Skeletal muscle satellite cell (primary cell): ENCODE results near the gene FSD1.

Experiments
- H3K27me3 ChIP-seq: 2 replicates; pipeline ENCODE4 v1.7.0; 2013; ENCODE audit warnings: low read length; ENCODE audit not compliant: control insufficient read depth, insufficient read depth
- H3K36me3 ChIP-seq: 2 replicates; pipeline ENCODE4 v1.7.0; 2013; ENCODE audit warnings: mild to moderate bottlenecking, control low read depth, low read length; ENCODE audit not compliant: insufficient read depth
- H3K4me1 ChIP-seq: 2 replicates; pipeline ENCODE4 v1.7.0; 2013; ENCODE audit warnings: low read length; ENCODE audit not compliant: control insufficient read depth, insufficient read depth
- H3K4me2 ChIP-seq: 2 replicates; pipeline ENCODE4 v1.7.0; 2013; ENCODE audit warnings: mild to moderate bottlenecking, low read length
- H3K4me3 ChIP-seq: 2 replicates; pipeline ENCODE4 v1.7.0; 2013; ENCODE audit warnings: low read length
- H3K9ac ChIP-seq: 2 replicates; pipeline ENCODE4 v1.7.0; 2013; ENCODE audit warnings: mild to moderate bottlenecking, low read depth, low read length, moderate library complexity
- H3K9me3 ChIP-seq: replicated peaks from 2 replicates; pipeline ENCODE4 v1.7.0; 2013; ENCODE audit warnings: mild to moderate bottlenecking, control low read depth, low read length

FSD1 gene

DNA sequence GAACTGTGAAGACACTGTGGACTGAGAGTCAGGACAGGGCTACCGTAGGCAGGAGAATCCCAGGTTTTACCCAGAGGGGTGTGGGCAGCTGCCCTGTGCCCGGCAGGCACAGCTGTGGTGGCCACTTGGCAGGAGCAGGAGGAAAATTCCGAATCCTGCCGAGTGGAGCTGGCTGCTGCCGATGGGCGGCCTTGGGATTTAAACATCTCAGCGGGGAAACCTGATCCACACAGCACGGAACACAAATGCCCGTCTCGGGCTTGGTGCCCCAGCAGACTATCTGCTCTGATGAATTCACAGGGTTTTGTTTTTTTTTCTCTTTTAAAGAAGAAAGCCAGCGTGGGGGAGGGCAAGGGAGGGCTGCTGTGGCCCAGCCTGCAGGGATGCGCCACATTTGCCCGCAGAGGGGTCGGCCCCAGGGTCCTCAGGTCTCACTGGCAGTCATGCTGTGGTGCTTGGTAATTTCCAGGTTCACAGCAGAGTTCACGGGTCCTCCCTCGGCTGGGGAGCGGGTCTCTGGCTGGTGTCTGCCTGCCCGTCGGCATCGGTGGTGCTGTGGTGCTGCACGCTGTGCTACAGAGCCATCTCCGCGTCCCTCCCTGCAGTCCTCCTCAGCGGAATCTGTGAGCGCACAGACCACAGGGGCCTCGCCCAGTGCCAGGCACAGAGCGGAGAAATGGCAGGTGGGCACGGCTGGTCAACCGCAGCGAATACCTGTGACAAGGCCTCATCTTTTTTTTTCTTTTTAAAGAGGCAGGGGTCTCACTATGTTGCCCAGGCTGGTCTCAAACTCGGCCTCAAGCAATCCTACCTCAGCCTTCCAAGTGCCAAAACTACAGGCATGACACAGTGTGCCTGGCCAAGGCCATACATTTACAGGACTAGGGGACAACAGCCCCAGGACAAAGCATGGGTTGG lies 67.1 kb downstream of the FSD1 start:
- peak overlapping the region; percentile 38 for H3K9ac ChIP-seq
- peaks cover 91% of the 10 kb centered on the region for H3K4me1 ChIP-seq
- H3K27me3 ChIP-seq = no peaks in the 10 kb centered on the region
- H3K36me3 ChIP-seq = peaks cover 26% of the 10 kb centered on the region
- no peaks in the 10 kb centered on the region for H3K9me3 ChIP-seq
- H3K4me3 ChIP-seq = peak overlapping the region; percentile 32
- peak overlapping the region; percentile 61 for H3K4me2 ChIP-seq

DNA sequence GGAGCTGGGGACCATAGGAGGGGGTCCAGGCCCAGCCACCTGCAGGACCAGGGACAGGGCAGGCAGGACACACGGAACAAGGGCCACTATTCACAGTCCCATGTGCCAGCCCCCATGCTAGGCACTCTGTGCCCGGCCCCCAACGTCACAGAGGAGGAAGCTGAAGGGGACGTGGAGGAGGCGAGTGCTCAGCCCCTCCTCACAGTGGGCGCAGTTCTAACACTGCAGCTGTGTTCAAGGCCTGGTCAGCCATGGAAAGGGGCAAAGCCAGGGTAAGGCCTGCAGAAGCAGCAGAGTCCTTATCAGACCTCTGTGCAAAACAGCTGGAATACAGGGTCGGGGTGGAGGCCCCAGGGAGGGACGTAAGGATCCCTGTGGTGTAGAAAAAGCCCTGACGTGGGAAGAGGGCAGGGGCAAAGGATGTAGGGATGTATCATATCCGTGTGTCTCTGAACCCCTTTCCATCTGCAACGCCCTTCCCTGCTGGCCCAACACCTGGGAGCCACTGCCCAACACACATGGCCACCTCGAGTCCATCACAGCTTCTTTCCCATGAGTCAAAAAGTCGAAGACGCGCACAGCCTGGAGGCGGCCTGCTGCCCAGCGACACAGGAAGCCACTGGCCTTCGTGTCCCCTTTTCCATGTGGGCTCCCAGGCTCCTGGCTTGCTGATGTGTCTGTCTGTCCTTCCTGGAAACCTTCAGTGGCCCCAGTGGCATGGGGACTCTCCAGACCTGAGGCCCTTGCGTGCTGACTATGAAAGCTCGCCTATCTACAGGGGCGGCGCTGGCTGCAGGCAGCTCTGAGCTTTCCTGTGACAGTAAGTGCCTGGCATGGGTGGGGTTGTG lies 68.0 kb downstream of the FSD1 start:
- Histone ChIP-seq H3K9ac (peak overlapping the region; percentile 78), H3K4me1 (peaks cover 100% of the 10 kb centered on the region), H3K27me3 (no peaks in the 10 kb centered on the region), H3K4me2 (no peak overlapping the region), H3K4me3 (no peak overlapping the region), H3K9me3 (no peaks in the 10 kb centered on the region), H3K36me3 (peaks cover 19% of the 10 kb centered on the region)

DNA sequence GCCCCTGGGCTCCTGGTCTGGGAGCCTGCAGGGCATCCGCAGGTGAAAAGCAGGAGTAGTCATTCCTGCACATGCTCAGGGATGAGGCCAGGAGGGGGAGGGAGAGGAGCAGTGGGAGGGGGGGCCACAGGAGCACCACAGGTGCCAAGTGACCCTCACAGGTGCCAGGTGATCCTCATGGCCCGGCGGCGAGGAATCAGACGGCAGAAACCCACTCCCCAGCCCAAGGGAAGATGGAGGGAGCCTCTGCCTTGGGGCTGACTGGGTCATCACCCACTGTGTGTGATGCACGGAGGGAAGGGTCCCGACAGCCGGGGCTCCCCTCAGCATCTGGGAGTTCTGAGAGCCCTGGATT lies 68.6 kb downstream of the FSD1 start:
- Histone ChIP-seq H3K4me3 (no peak overlapping the region), H3K9ac (peak overlapping the region; percentile 78), H3K4me1 (peaks cover 100% of the 10 kb centered on the region), H3K36me3 (peaks cover 13% of the 10 kb centered on the region), H3K9me3 (no peaks in the 10 kb centered on the region), H3K4me2 (no peak overlapping the region), H3K27me3 (no peaks in the 10 kb centered on the region)
